ENCODE measurements around the gene SLC9A4.

SLC9A4 gene

DNA sequence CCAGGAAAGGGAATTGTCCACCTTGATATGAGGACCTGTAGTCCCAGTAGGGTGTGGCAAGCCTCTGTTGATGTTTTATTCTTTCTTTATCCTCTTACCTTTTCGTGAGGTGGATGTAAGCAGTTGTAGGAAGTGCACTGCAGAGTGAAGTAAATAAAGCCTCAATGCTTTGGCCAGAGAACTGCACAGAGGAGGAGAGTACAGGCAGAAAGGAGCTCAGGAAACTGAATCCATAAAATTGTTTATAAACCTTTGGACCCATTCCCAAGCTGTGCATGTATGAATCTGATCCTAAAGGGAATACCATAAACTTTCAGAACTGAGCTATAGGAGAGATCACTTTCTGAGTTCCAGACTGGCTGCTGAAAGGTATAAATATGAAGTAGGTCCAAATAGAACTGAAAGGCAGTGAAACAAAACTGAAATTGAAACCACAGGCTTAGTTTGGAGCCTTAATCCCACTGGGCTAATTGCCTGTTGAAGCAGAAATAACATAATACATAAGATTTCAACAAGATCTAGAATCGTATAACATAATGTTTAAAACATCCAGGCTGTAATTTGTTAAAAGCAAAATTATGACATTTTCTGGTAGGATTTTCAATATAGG is 17.9 kb upstream of the SLC9A4 start:
- no peak for DNase-seq (ENCODE audit: low spot score)

DNA sequence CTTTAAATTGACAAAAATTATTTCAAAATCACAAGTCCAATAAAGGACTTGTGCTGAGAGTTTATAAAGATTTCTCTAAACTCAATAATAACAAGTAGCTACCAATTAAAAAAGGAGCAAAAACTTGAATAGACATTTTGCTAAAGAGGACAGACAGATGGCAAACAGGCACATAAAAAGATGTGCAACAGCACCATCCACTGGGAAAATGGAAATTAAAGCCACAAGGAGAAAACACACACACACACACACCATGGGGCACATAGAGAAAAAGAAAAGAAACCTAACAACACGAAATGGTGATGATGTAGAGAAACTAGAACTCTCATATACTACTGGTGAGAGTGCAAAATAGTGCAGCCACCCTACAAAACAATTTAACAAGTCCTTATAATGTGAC is 12.6 kb upstream of the SLC9A4 start:
- DNase-seq (ENCODE audit: low spot score): no peak

DNA sequence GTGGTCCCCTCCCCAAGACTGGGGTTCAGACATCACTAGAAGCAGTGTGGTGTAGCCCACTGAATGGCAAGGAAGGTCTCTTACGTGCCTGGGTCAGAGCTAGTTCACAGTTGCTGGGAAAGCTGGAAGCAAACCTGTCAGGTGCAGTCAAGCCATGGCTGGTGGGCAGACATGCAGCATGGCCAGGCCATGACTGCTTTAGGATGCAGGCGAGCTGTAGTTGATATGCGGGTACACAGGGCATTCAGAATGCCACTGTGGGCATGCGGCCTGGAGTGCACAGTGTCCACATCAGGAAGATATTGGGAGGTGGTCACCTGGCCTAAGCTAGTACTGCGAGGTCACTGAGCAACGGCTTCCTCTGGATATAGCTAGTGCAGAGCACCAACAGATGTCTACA is 11.8 kb upstream of the SLC9A4 start:
- no peak for DNase-seq (ENCODE audit: low spot score)

DNA sequence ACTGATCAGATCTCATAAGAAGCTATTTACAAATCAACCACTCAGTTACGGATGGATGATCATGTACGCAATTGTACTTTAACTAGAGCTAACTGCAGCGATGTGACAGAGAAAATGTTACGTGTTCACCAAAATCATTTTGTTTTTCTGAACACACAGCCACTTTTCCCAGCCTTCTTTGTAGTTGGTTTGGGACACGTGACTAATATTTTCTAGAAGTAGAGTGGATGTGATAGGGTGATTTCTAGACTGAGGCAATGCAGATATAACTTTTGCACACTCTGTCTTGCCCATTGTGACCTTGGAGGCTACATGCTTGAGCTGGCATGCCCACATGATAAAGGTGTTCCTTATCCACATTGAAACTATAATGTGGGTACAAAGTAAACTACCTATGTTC is 9.9 kb upstream of the SLC9A4 start:
- DNase-seq (ENCODE audit: low spot score): no peak

DNA sequence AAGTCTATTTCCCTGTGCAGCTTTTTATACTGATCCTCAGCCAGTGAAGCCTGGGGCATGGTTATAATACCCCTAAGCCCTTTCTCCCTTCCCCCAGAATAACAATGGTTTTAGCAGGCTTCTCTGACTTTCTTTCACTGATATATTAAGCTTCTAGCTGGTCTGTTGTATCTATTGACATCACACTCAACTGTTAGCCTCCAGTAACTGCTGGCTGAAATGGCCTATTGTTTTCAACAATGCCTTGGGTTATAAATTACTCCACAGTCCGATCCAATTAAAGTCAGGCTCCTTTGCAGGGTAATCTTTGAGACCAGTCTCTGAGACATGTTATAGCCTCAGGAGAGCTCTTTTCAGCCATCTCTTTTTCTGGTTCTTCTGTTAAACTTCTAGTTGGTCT is 2.9 kb upstream of the SLC9A4 start:
- no peak for DNase-seq (ENCODE audit: low spot score)

DNA sequence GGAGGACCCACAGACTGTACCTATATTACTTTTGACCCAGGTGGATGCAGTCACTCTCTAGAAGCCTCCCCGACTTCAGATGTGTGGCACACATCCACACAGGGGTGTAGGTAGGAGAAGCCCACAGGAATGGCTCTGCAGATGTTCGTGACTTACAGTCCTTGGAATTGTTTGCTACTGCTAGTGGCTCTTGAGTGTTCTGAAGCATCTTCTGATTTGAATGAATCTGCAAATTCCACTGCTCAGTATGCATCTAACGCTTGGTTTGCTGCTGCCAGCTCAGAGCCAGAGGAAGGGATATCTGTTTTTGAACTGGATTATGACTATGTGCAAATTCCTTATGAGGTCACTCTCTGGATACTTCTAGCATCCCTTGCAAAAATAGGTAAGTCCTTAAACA is 605 bp downstream of the SLC9A4 start:
- DNase-seq (ENCODE audit: low spot score): no peak

DNA sequence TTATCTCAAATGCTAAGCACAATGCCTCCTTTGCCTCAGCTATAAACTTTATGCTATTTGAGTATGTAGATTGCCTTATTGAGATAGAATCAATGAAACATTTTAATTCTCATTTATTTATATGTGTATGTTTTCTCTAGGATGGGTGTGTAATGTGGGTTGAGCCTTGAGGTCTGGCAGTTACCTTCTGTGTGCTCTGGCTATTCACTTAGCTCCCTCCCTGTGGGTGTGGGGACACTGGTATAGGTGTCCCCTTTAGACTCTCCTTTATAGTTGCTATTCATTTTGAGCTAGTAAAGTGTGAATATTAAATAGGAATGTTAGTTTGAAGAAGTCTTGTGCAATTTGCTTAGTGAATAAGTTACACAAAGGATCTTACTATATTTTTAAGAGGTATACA is 1.8 kb downstream of the SLC9A4 start:
- DNase-seq (ENCODE audit: low spot score): no peak

DNA sequence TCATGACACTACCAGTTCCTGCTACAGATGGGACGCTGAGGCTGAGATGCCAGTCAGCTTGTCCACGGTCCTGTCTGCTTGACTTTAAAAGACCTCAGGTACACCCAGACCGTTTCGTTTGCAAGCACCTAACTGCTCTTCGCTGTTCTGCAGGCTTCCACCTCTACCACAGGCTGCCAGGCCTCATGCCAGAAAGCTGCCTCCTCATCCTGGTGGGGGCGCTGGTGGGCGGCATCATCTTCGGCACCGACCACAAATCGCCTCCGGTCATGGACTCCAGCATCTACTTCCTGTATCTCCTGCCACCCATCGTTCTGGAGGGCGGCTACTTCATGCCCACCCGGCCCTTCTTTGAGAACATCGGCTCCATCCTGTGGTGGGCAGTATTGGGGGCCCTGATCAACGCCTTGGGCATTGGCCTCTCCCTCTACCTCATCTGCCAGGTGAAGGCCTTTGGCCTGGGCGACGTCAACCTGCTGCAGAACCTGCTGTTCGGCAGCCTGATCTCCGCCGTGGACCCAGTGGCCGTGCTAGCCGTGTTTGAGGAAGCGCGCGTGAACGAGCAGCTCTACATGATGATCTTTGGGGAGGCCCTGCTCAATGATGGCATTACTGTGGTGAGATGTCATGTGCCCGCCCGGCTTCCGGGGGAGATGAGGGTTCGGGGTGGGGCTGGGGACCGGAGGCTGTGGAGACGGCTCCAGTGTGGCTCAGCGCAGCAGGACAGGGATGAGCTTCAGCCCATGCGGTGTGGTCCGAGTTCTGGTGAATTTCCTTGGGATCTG is 5.9 kb downstream of the SLC9A4 start:
- DNase-seq (ENCODE audit: low spot score): no peak

DNA sequence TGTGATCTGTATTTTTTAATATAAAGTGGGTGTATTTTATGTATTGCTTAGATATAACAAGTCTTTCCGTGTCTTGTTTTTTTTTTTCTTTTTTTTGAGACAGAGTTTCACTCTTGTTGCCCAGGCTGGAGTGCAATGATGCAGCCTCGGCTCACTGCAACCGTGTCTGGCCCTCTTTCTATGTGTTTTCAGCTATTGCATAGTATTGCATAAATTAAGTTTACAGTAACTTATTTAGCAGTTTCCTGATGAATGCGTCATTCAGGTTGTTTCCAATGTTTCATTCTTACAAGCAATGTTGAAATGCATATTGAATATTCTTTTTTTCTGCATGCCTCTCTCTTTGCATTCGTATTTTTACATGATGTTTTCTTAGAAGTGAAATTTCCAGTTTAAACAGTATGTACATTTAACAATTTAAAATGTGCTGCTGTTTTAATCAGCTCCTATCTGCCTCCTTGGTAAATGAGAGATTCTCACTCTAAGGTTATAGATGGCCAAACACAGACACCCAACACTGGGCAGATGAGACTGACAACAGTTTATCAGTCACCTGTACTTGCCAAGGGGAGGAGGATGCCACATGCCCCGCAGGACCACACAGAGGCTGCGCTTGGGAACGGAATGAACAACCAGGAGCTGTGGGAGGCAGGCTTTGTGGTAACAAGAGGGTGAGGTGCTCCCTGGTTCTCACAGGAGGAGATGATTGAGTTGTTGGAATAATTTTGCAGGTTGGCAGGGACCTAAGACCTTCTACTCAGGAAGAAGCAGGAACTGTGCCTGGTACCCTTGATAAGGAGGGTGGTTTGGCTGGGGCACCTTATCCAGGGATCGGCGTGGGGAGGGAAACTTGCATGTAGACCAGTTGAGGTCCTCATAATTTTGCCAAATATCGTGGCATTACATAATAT is 7.5 kb downstream of the SLC9A4 start:
- no peak for DNase-seq (ENCODE audit: low spot score)

DNA sequence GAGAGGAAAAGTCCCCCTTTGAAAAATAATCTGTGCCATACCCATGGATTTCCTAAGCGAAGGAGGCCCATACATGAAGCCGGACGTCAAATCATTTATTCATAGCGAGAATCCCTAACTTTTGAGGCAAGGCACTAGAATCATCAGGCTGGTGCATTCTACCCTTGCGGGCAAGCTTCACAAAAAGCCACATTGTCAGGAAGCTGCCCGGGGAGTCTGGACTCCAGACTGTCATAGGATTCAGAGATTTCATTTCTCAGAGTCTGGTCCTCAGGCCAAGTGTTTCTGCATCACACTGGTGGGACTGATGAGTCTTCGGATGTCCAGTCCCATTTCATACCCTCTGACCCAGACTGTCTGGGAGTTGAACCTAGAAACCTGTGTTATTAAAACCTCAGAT is 8.9 kb downstream of the SLC9A4 start:
- DNase-seq (ENCODE audit: low spot score): no peak

DNA sequence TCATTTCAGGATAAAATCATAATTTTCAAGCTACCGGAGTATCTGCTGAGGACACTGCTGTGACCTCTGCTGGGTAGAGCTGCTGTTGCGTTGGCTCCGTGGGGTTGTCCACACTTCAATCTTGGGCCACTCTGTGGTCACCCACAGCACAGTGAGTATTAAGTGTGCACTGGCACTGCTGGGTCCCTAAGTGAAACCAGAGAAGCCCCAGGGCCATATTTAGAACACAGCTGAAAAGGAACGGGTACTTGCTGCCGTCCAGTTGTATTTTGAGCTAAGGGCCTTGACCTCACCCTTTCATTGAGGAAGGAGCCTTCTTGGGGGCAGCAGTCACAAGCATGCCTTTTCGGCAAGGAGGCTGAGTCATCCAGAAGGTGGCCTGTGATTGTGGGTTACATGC is 10.1 kb downstream of the SLC9A4 start:
- DNase-seq (ENCODE audit: low spot score): no peak

DNA sequence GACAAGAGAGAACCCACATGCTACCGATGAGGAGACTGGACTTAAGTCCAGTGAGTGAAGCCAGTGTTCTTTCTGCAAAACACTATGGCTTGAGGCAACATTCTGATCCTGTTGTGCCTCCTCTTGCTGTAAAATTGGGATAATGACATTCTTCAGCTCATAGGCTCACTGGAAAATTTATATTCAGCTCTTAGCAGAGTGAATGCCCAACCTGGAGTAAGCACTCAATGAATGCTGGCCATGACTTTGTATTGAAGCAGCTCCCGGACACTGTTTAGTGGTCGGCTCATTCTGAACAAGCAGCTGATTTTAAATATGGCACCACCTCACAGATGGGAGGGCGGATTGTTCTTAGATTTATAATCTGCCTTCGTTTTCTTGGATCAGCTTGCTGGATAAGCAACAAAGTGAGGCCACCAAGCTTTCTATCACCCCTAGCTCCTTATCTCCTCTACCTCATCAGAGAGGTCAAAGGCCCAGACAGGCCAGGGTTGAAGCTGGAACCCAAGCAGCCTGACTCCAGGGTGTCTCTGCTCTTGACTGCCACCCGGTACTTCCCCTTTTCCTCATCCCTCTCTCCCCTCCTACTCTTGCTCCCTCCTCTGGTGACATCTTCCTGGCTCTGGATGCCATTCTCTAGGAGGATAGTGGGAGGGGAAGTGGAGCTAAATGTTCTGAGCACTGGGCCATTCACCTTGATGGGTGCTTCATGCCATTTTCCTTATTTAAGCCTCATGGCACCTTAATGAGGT is 11.5 kb downstream of the SLC9A4 start:
- DNase-seq (ENCODE audit: low spot score): no peak

DNA sequence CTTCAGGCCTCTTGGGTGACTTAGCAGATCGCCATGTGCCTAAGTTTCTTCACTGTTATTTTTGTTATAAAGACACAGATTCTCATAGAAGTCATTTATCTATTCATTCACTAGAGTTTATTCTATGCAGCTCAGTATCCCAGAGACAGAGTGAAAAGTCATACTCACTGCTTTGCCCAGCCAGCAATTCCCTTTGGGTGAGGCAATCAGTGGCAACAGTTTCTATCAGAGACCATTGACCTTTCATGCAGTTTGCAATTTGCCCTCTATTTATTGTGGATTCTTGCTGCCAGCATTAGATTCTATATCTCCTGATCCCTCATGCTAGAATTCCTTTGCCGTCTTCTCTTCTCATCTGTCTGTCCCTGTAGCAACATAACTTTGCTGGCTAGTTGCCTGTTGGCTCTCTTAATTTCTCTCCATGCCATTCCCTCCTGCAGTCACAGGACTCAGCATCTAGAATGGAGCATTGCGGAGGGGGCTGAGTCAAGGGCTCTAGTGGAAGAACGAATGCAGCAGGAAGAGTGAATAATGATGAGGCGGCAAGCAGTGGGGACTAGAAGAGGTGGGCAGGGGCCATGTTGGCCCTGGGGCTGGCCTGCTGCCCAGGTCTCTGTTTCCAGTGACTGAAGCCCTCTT is 12.2 kb downstream of the SLC9A4 start:
- no peak for DNase-seq (ENCODE audit: low spot score)

DNA sequence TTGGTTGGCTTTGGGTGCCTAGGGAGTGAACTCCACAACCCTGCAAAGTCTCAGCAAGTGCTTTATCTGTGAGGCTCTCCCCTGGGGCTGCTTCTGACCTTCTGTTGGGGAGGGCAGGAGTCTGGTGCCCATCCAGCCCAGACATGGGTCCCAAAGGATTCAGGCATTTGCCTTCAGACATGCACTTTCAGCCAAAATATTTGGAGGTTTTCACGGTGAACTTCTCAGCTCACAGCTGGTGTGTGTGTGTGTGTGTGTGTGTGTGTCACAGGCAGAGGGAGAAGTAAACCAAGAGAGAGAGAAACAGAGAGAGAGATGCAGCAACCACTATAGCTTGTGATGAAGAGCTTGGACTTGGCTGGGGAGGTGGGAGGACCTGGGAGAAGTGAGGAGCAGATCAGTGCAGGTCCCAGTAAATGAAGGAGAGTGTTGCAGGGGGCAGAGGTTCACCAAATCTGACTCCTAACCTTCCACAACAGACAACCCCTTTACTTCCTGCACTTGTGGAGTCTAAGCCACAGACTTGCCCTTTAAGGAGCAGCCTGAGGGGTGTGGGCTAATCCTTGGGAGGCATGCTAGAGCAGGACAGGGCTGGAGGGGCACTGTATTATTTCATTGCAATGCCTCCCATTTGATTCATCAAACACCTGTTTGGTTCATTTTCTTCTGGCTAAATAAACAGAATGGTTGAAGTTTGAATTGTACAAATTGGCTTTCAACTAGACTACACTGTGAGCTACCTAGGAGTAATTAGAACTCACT is 14.1 kb downstream of the SLC9A4 start:
- DNase-seq (ENCODE audit: low spot score): no peak

DNA sequence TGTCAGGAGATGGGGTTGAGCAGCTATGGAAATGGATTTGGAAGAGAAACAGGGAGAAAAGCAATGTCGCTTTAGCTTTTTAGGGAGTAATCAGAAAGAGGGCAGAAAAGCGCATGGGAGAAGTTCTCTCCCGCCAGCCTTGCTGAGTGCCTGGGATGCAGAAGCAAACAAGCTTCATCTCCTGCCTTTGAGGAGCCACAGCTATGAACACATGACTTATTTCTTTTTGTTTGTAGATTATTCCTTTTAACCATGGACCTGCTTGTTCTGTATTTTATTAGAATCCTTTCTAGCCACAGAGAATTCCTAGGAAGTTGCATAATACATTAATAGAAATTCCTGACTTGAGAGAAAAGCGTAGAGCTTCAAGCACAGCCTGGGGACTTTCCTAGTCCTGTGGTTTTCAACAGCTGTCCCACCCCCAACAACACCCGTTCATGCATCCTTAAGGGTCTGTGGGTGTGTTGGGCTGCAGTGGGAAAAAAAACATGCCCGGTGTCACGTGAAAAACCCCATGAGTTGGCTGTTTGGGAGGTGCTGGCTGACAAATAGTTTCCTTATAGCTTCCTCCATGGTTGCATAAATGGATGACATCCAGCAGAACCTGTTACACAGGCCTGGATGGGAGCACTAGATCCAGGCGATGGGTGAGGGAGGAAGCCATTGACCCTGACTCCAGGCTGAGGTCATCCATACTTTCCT is 14.9 kb downstream of the SLC9A4 start:
- DNase-seq (ENCODE audit: low spot score): no peak

DNA sequence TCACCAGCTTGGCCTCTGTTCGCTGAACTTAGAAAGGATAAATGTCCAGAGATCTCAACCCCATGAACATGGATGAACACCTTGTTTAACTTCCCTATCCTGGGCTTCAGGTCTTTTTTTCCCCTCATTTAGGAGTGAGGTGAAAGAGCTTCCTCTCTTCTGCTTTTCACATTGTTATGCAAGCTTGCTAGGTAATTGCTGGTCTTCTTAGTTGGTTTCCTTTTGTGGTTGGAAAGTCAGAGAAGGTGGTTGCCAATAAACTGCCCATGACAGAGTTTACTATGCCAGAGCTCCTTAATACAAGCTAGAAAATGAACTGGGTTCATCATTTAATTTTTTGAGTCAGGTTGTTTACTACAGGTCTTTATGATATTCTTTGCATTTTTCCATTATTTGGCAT is 16.6 kb downstream of the SLC9A4 start:
- DNase-seq (ENCODE audit: low spot score): no peak

DNA sequence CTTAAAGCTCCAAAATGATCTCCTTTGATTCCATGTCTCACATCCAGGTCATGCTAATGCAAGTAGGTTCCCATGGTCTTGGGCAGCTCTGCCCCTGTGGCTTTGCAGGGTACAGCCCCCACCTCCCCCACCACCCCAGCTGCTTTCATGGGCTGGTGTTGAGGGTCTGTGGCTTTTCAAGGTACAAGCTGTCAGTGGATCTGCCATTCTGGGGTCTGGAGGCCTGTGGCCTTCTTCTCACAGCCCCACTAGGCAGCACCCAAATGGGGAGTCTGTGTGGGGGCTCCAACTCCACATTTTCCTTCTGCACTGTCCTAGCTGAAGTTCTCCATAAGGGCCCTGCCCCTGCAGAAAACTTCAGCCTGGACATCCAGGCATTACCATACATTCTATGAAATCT is 19.0 kb downstream of the SLC9A4 start:
- DNase-seq (ENCODE audit: low spot score): no peak

DNA sequence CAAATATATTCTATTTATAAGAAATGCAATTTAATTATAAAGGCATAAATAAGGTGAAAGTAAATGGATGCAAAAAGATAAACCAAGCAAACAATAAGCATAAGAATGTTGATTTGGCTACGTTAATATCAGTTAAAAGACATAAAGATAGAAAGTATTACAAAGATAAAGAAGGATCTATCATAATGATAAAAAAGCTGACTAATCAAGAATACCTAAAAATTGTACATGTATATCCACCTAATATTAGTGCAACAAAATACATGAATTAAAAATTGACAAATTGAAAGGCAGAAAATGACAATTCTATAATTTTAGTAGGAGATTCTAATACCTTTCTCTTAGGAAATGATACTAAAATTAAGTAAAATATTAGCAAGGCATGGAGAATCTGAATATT is 21.5 kb downstream of the SLC9A4 start:
- DNase-seq (ENCODE audit: low spot score): no peak

DNA sequence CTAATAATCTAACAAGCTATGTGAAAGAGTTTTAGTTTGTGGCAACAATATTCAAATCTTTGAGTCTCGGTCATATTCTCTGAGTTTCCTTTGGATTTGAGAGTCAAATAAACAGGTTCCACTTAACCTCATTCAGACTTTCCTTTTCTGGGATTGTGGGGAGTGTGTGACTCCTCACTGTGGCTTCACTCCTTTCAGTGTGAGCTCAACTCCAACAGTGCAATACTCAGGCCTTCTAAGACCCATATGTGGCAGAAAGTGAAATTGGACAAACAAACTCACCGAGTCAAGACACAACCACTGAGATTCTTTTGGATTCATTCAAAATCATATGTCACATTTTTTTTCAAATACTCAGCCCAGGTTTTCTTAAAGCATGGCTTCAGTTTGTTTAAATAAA is 25.4 kb downstream of the SLC9A4 start:
- no peak for DNase-seq (ENCODE audit: low spot score)

DNA sequence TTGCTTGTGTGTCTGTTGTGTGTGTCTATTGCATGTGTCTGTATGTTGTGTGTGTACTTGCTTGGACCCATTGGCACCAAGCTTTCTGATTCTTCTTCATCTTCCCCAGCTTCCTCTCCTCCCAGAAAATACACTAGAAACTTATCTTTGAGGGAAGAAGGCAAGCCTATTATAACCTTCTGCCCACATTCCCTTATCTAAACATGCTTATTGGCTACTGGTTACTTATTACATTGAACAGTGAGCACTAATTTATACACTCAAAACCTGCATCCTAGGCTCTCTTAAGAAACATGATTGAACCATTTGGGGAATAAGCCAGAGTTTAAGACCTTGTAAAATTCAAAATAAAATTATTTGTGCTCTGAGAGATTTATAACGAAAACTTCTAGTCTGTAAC is 26.5 kb downstream of the SLC9A4 start:
- no peak for DNase-seq (ENCODE audit: low spot score)

Measured in Ammon's horn (tissue), 1 donor.